ENCODE data around the gene ENKD1. TPM values are rescaled to one million over a fixed set of nuclear protein-coding genes. Genes with fewer than 3 reads are reported as not detected.
"Not testable (repeated sequence)": the region's sequence is repeated elsewhere in the genome, so short reads cannot be mapped to it uniquely, and the experiment has no call there.

ENKD1 gene
- total and polyA plus RNA-seq, 5 donors from 2014 or later, result 0.65 to 2.9 (median 1.9) TPM

GRCh38 chr16:67694611-67695010 lies 28.1 kb upstream of the ENKD1 start:
- DNase-seq (no peak), ATAC-seq (ENCODE audit: low read depth in 2 of 2) (no peak)
- H3K36me3 Mint-ChIP-seq, result peaks cover 17% of the 10 kb centered on the region
- H3K4me3 Mint-ChIP-seq, result no peak overlapping the region
- Histone ChIP-seq H3K4me1 (ENCODE audit: control insufficient read depth, insufficient read depth, low read length, poor library complexity, severe bottlenecking) (no peaks in the 10 kb centered on the region), H3K4me3 (ENCODE audit: low read depth, low read length) (no peak overlapping the region), H3K27me3 (ENCODE audit: control insufficient read depth, insufficient read depth, low read length) (no peaks in the 10 kb centered on the region), H3K9me3 (ENCODE audit: control insufficient read depth in 2 of 2, low read length in 2 of 2) (no peaks in the 10 kb centered on the region), H3K27ac (ENCODE audit: insufficient read depth, low read length, poor library complexity, severe bottlenecking) (no peak overlapping the region), H3K36me3 (ENCODE audit: control insufficient read depth, insufficient read depth, low read length) (no peaks in the 10 kb centered on the region)
- no peaks in the 10 kb centered on the region for H3K27me3 Mint-ChIP-seq
- no peak overlapping the region for H3K27ac Mint-ChIP-seq
- no peaks in the 10 kb centered on the region for H3K9me3 Mint-ChIP-seq
- H3K4me1 Mint-ChIP-seq, result peaks cover 0 to 4% (median 1%) of the 10 kb centered on the region in 4 donors

- H3K4me1 ChIP-seq (ENCODE audit: control insufficient read depth, insufficient read depth, low read length, poor library complexity, severe bottlenecking); H3K36me3 ChIP-seq (ENCODE audit: control insufficient read depth, insufficient read depth, low read length); H3K27ac ChIP-seq (ENCODE audit: insufficient read depth, low read length, poor library complexity, severe bottlenecking); H3K27me3 ChIP-seq (ENCODE audit: control insufficient read depth, insufficient read depth, low read length); H3K9me3 Mint-ChIP-seq; H3K4me3 Mint-ChIP-seq; H3K4me3 ChIP-seq (ENCODE audit: low read depth, low read length); H3K27me3 Mint-ChIP-seq; H3K9me3 ChIP-seq (ENCODE audit: control insufficient read depth in 2 of 2, low read length in 2 of 2); H3K27ac Mint-ChIP-seq; DNase-seq; ATAC-seq (ENCODE audit: low read depth in 2 of 2); H3K4me1 Mint-ChIP-seq: not testable (repeated sequence)
- peaks cover 15% of the 10 kb centered on the region for H3K36me3 Mint-ChIP-seq
These were observed 27.2 kb upstream of the ENKD1 start for GRCh38 chr16:67693517-67694285.

DNA sequence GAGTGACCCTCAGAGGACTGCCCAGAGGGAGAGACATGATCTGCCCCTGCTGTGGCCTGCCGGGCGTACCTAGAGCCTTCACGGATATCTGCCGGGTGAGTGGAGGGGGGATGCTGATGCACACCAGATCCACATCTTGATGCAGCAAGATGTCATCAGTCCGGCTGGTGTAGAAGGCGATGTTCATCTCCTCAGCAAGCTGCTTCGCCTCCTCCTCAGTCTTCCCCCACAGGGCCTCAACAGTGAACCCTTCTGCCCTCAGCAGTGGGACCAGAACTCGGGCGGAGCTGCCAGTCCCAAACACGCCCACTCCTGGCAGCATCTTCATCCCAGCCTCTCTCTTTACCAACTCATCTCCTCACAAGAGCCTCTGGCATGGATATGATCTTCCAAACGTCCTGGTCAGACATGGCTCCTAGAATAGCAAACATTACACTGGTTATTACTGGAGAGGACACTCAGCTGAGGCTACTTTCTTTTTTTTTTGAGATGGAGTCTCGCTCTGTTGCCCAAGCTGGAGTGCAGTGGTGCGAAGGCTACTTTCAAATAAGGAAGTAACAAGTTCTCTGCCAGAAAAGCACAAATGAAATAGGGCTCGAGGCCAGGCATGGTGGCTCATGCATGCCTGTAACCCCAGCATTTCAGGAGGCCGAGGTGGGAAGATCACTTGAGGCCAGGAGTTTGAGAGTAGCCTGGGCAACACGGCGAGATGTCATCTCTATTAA lies 19.0 kb upstream of the ENKD1 start:
- Histone ChIP-seq H3K4me1 (ENCODE audit: control insufficient read depth, insufficient read depth, low read length, poor library complexity, severe bottlenecking) (no peaks in the 10 kb centered on the region), H3K9me3 (ENCODE audit: control insufficient read depth in 2 of 2, low read length in 2 of 2) (no peaks in the 10 kb centered on the region), H3K4me3 (ENCODE audit: low read depth, low read length) (no peak overlapping the region), H3K27ac (ENCODE audit: insufficient read depth, low read length, poor library complexity, severe bottlenecking) (peak overlapping the region; percentile 15), H3K27me3 (ENCODE audit: control insufficient read depth, insufficient read depth, low read length) (no peaks in the 10 kb centered on the region), H3K36me3 (ENCODE audit: control insufficient read depth, insufficient read depth, low read length) (peaks cover 8% of the 10 kb centered on the region)
- peak overlapping the region; percentile 49 to 89 (median 85) for H3K27ac Mint-ChIP-seq
- no peak for DNase-seq
- no peaks in the 10 kb centered on the region for H3K9me3 Mint-ChIP-seq
- H3K27me3 Mint-ChIP-seq, result no peaks in the 10 kb centered on the region
- H3K4me3 Mint-ChIP-seq, result no peak overlapping the region
- no peak for ATAC-seq (ENCODE audit: low read depth in 2 of 2)
- peaks cover 0 to 25% (median 19%) of the 10 kb centered on the region in 4 donors for H3K4me1 Mint-ChIP-seq
- H3K36me3 Mint-ChIP-seq, result peaks cover 12% of the 10 kb centered on the region

- Mint-ChIP-seq H3K27me3 (no peaks in the 10 kb centered on the region), H3K9me3 (no peaks in the 10 kb centered on the region), H3K4me3 (peak overlapping the region in 2 of 4 donors; percentile 27 to 34), H3K36me3 (peaks cover 10% of the 10 kb centered on the region), H3K4me1 (peaks cover 0 to 25% (median 19%) of the 10 kb centered on the region in 4 donors), H3K27ac (peak overlapping the region; percentile 1 to 91 (median 65))
- peaks cover 8% of the 10 kb centered on the region for H3K36me3 ChIP-seq (ENCODE audit: control insufficient read depth, insufficient read depth, low read length)
- H3K27ac ChIP-seq (ENCODE audit: insufficient read depth, low read length, poor library complexity, severe bottlenecking), result no peak overlapping the region
- H3K9me3 ChIP-seq (ENCODE audit: control insufficient read depth in 2 of 2, low read length in 2 of 2), result no peaks in the 10 kb centered on the region
- H3K27me3 ChIP-seq (ENCODE audit: control insufficient read depth, insufficient read depth, low read length), result no peaks in the 10 kb centered on the region
- H3K4me3 ChIP-seq (ENCODE audit: low read depth, low read length), result no peak overlapping the region
- no peaks in the 10 kb centered on the region for H3K4me1 ChIP-seq (ENCODE audit: control insufficient read depth, insufficient read depth, low read length, poor library complexity, severe bottlenecking)
- DNase-seq, result no peak
- no peak for ATAC-seq (ENCODE audit: low read depth in 2 of 2)
These were observed 17.2 kb upstream of the ENKD1 start for GRCh38 chr16:67683767-67684166.

- H3K36me3 ChIP-seq (ENCODE audit: control insufficient read depth, insufficient read depth, low read length), result peaks cover 8% of the 10 kb centered on the region
- H3K4me1 ChIP-seq (ENCODE audit: control insufficient read depth, insufficient read depth, low read length, poor library complexity, severe bottlenecking), result no peaks in the 10 kb centered on the region
- no peaks in the 10 kb centered on the region for H3K27me3 ChIP-seq (ENCODE audit: control insufficient read depth, insufficient read depth, low read length)
- Mint-ChIP-seq H3K4me3 (no peak overlapping the region), H3K27me3 (no peaks in the 10 kb centered on the region), H3K9me3 (no peaks in the 10 kb centered on the region), H3K27ac (peak overlapping the region in 1 of 3 donors; percentile 39), H3K4me1 (peaks cover 0 to 12% (median 8%) of the 10 kb centered on the region in 4 donors), H3K36me3 (peaks cover 4% of the 10 kb centered on the region)
- DNase-seq (no peak), ATAC-seq (ENCODE audit: low read depth in 2 of 2) (no peak)
- H3K4me3 ChIP-seq (ENCODE audit: low read depth, low read length), result no peak overlapping the region
- H3K9me3 ChIP-seq (ENCODE audit: control insufficient read depth in 2 of 2, low read length in 2 of 2), result no peaks in the 10 kb centered on the region
- H3K27ac ChIP-seq (ENCODE audit: insufficient read depth, low read length, poor library complexity, severe bottlenecking), result no peak overlapping the region
These were observed 13.7 kb upstream of the ENKD1 start for GRCh38 chr16:67679935-67680897.

- no peak overlapping the region for H3K27ac Mint-ChIP-seq
- H3K4me3 Mint-ChIP-seq, result no peak overlapping the region
- H3K4me3 ChIP-seq (ENCODE audit: low read depth, low read length), result no peak overlapping the region
- DNase-seq (no peak), ATAC-seq (ENCODE audit: low read depth in 2 of 2) (no peak)
- peaks cover 0 to 9% (median 4%) of the 10 kb centered on the region in 4 donors for H3K4me1 Mint-ChIP-seq
- H3K27me3 ChIP-seq (ENCODE audit: control insufficient read depth, insufficient read depth, low read length), result no peaks in the 10 kb centered on the region
- no peak overlapping the region for H3K27ac ChIP-seq (ENCODE audit: insufficient read depth, low read length, poor library complexity, severe bottlenecking)
- H3K4me1 ChIP-seq (ENCODE audit: control insufficient read depth, insufficient read depth, low read length, poor library complexity, severe bottlenecking), result no peaks in the 10 kb centered on the region
- no peaks in the 10 kb centered on the region for H3K27me3 Mint-ChIP-seq
- H3K36me3 ChIP-seq (ENCODE audit: control insufficient read depth, insufficient read depth, low read length), result peaks cover under 1% of the 10 kb centered on the region
- H3K9me3 Mint-ChIP-seq, result no peaks in the 10 kb centered on the region
- no peaks in the 10 kb centered on the region for H3K36me3 Mint-ChIP-seq
- no peaks in the 10 kb centered on the region for H3K9me3 ChIP-seq (ENCODE audit: control insufficient read depth in 2 of 2, low read length in 2 of 2)
These were observed 11.9 kb upstream of the ENKD1 start for GRCh38 chr16:67678354-67679023.

- no peaks in the 10 kb centered on the region for H3K36me3 Mint-ChIP-seq
- DNase-seq (no peak), ATAC-seq (ENCODE audit: low read depth in 2 of 2) (no peak)
- H3K36me3 ChIP-seq (ENCODE audit: control insufficient read depth, insufficient read depth, low read length), result no peaks in the 10 kb centered on the region
- no peaks in the 10 kb centered on the region for H3K9me3 Mint-ChIP-seq
- no peak overlapping the region for H3K4me3 ChIP-seq (ENCODE audit: low read depth, low read length)
- H3K9me3 ChIP-seq (ENCODE audit: control insufficient read depth in 2 of 2, low read length in 2 of 2), result no peaks in the 10 kb centered on the region
- H3K27me3 ChIP-seq (ENCODE audit: control insufficient read depth, insufficient read depth, low read length), result no peaks in the 10 kb centered on the region
- no peak overlapping the region for H3K27ac ChIP-seq (ENCODE audit: insufficient read depth, low read length, poor library complexity, severe bottlenecking)
- H3K4me1 Mint-ChIP-seq, result peaks cover 1 to 8% (median 4%) of the 10 kb centered on the region in 4 donors
- no peak overlapping the region for H3K27ac Mint-ChIP-seq
- no peak overlapping the region for H3K4me3 Mint-ChIP-seq
- H3K4me1 ChIP-seq (ENCODE audit: control insufficient read depth, insufficient read depth, low read length, poor library complexity, severe bottlenecking), result no peaks in the 10 kb centered on the region
- H3K27me3 Mint-ChIP-seq, result no peaks in the 10 kb centered on the region
These were observed 11.2 kb upstream of the ENKD1 start for GRCh38 chr16:67677712-67678111.

All from CD4-positive, CD25-positive, alpha-beta regulatory T cell (primary cell).